A172 (cell line): ENCODE measurements around the gene MYMX. TPM values are rescaled to one million over a fixed set of nuclear protein-coding genes. Genes with fewer than 3 reads are reported as not detected.

ENCODE experiments used
- DNase-seq: peaks from one replicate; pipeline ENCODE4 v3.0.0-alpha.2; 2015; ENCODE audit warnings: low spot score
- total RNA-seq: library from RNA; depleted of rRNA; stranded (reverse); fragments of >200 nt; shearing (Covaris generic); gene quantifications from 2 replicates; pipeline ENCODE4 v1.2.3, GENCODE V29; 2014

The MYMX gene
- total RNA-seq, 1 experiment from 2014 or later, result not detected

- no peak for DNase-seq
These were observed 16.2 kb downstream of the MYMX start for GRCh38 chr6:44232676-44233566.

- DNase-seq, result no peak
These were observed 16.9 kb downstream of the MYMX start for GRCh38 chr6:44233567-44234100.

- peak; percentile 81 for DNase-seq
These were observed 17.6 kb downstream of the MYMX start for GRCh38 chr6:44234101-44235025.

GRCh38 chr6:44235269-44235668 lies 18.5 kb downstream of the MYMX start:
- DNase-seq, result no peak

- no peak for DNase-seq
These were observed 19.3 kb downstream of the MYMX start for GRCh38 chr6:44235891-44236516.

- DNase-seq, result peak; percentile 100
These were observed 20.5 kb downstream of the MYMX start for GRCh38 chr6:44237021-44237812.

- DNase-seq, result peak; percentile 67
These were observed 21.2 kb downstream of the MYMX start for GRCh38 chr6:44237813-44238433.

GRCh38 chr6:44238687-44239350 lies 22.1 kb downstream of the MYMX start:
- DNase-seq, result no peak

GRCh38 chr6:44243345-44243744 lies 26.6 kb downstream of the MYMX start:
- DNase-seq, result no peak

GRCh38 chr6:44245391-44245911 lies 28.7 kb downstream of the MYMX start:
- DNase-seq, result no peak

- DNase-seq, result peak; percentile 71
These were observed 29.4 kb downstream of the MYMX start for GRCh38 chr6:44245912-44246662.

- DNase-seq, result peak; percentile 99
These were observed 30.1 kb downstream of the MYMX start, which contains the start of gene HSP90AB1 for GRCh38 chr6:44246663-44247337. Gene HSP90AB1, plus strand, starts transcription at chr6:44247101. Its CDS starts 1,529 bp downstream, at chr6:44248630.

GRCh38 chr6:44247338-44248302 lies 30.9 kb downstream of the MYMX start:
- DNase-seq, result peak; percentile 68

GRCh38 chr6:44248579-44248978 lies 31.9 kb downstream of the MYMX start:
- DNase-seq, result no peak

GRCh38 chr6:44249082-44249748 lies 32.5 kb downstream of the MYMX start:
- DNase-seq, result no peak

- DNase-seq, result no peak
These were observed 33.5 kb downstream of the MYMX start for GRCh38 chr6:44250067-44250717.
